ENCODE results near the gene FBXW5.

DNA sequence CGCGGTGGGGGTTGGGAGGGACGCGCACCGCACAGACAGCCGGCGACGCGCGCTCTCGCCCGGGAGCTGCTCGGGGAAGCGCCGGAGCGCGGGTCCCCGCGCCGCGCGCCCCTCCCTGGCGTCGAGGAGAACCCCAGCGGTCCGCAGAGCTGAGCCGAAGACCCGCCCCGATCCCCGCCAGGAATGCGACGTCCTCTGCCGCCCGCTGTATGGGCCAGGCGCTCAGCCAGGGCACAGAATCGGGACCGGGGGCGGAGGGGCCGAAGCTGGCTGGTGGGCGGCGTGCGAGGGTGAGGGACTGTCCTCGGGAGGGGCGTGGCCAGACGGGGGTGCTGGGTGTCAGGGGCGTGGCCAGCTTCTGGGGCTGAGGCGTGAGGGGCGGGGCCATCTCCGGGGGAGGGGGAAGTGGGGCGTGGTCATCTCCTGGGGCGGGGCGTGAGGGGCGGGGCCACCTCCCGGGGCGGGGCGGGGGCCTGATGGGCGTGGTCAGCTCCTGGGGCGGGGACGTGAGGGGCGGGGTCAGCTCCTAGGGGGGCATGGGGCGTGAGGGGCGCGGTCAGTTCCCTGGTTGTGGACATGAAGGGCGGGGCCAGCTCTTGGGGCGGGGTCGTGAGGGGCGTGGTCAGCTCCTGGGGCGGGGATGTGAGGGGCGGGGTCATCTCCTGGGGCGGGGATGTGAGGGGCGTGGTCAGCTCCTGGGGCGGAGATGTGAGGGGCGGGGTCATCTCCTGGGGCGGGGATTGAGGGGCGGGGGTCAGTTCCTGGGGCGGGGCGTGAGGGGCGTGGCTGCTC, 33.7 kb upstream of the FBXW5 start:
- TF ChIP-seq, protein P1, sequence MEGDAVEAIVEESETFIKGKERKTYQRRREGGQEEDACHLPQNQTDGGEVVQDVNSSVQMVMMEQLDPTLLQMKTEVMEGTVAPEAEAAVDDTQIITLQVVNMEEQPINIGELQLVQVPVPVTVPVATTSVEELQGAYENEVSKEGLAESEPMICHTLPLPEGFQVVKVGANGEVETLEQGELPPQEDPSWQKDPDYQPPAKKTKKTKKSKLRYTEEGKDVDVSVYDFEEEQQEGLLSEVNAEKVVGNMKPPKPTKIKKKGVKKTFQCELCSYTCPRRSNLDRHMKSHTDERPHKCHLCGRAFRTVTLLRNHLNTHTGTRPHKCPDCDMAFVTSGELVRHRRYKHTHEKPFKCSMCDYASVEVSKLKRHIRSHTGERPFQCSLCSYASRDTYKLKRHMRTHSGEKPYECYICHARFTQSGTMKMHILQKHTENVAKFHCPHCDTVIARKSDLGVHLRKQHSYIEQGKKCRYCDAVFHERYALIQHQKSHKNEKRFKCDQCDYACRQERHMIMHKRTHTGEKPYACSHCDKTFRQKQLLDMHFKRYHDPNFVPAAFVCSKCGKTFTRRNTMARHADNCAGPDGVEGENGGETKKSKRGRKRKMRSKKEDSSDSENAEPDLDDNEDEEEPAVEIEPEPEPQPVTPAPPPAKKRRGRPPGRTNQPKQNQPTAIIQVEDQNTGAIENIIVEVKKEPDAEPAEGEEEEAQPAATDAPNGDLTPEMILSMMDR (IDR thresholded peaks at IDR 0.05 in 4 of 5, conservative IDR thresholded peaks at IDR 0.05 in 1 of 5): no peak
- TF ChIP-seq POLR2A (IDR thresholded peaks at IDR 0.05): no peak
